ENCODE results near the gene SPATA2L.

The SPATA2L gene

GRCh38 chr16:89708481-89708931, 7.0 kb upstream of the SPATA2L start:
- in situ Hi-C loops (cut with HindIII; ENCODE audit: low sequenced_read_pairs): no loop called here
- no peak for DNase-seq (ENCODE audit: low read depth)
- H3K4me3 ChIP-seq (ENCODE audit: low read depth, low read length): no peak overlapping the region
- no peak for TF ChIP-seq CTCF (IDR thresholded peaks at IDR 0.05; ENCODE audit: low read depth, low read length, missing control alignments)

GRCh38 chr16:89707695-89708094, 6.2 kb upstream of the SPATA2L start:
- no peak for TF ChIP-seq CTCF (IDR thresholded peaks at IDR 0.05; ENCODE audit: low read depth, low read length, missing control alignments)
- H3K4me3 ChIP-seq (ENCODE audit: low read depth, low read length): no peak overlapping the region
- in situ Hi-C loops (cut with HindIII; ENCODE audit: low sequenced_read_pairs): no loop called here
- no peak for DNase-seq (ENCODE audit: low read depth)

GRCh38 chr16:89706518-89707260, 5.2 kb upstream of the SPATA2L start:
- in situ Hi-C loops (cut with HindIII; ENCODE audit: low sequenced_read_pairs): no loop called here
- DNase-seq (ENCODE audit: low read depth): no peak
- H3K4me3 ChIP-seq (ENCODE audit: low read depth, low read length): no peak overlapping the region
- TF ChIP-seq CTCF (IDR thresholded peaks at IDR 0.05; ENCODE audit: low read depth, low read length, missing control alignments): no peak

- no peak for DNase-seq (ENCODE audit: low read depth)
- no peak overlapping the region for H3K4me3 ChIP-seq (ENCODE audit: low read depth, low read length)
- TF ChIP-seq CTCF (IDR thresholded peaks at IDR 0.05; ENCODE audit: low read depth, low read length, missing control alignments): no peak
- in situ Hi-C loops (cut with HindIII; ENCODE audit: low sequenced_read_pairs): no loop called here
Observed at GRCh38 chr16:89705006-89705405, 3.5 kb upstream of the SPATA2L start.

- H3K4me3 ChIP-seq (ENCODE audit: low read depth, low read length): no peak overlapping the region
- TF ChIP-seq CTCF (IDR thresholded peaks at IDR 0.05; ENCODE audit: low read depth, low read length, missing control alignments): no peak
- DNase-seq (ENCODE audit: low read depth): no peak
- in situ Hi-C loops (cut with HindIII; ENCODE audit: low sequenced_read_pairs): no loop called here
Observed at GRCh38 chr16:89704281-89704680, 2.8 kb upstream of the SPATA2L start.

GRCh38 chr16:89700649-89701424, 668 bp downstream of the SPATA2L start:
- peak overlapping the region; percentile 63 for H3K4me3 ChIP-seq (ENCODE audit: low read depth, low read length)
- no peak for TF ChIP-seq CTCF (IDR thresholded peaks at IDR 0.05; ENCODE audit: low read depth, low read length, missing control alignments)
- DNase-seq (ENCODE audit: low read depth): no peak
- in situ Hi-C loops (cut with HindIII; ENCODE audit: low sequenced_read_pairs): no loop called here
